HG03095 (cell line): ENCODE results near the gene ZNF710.
A peak's percentile ranks its signal among the peaks of the same experiment; 100 is the strongest.
"Not testable (repeated sequence)": the region's sequence is repeated elsewhere in the genome, so short reads cannot be mapped to it uniquely, and the experiment has no call there.

Experiments
- ATAC-seq: cut with Tn5 transposase; IDR thresholded peaks from one replicate; pipeline ENCODE4 v1.9.1; 2021; ENCODE audit warnings: moderate library complexity; ENCODE audit not compliant: unreplicated experiment

The ZNF710 gene

DNA sequence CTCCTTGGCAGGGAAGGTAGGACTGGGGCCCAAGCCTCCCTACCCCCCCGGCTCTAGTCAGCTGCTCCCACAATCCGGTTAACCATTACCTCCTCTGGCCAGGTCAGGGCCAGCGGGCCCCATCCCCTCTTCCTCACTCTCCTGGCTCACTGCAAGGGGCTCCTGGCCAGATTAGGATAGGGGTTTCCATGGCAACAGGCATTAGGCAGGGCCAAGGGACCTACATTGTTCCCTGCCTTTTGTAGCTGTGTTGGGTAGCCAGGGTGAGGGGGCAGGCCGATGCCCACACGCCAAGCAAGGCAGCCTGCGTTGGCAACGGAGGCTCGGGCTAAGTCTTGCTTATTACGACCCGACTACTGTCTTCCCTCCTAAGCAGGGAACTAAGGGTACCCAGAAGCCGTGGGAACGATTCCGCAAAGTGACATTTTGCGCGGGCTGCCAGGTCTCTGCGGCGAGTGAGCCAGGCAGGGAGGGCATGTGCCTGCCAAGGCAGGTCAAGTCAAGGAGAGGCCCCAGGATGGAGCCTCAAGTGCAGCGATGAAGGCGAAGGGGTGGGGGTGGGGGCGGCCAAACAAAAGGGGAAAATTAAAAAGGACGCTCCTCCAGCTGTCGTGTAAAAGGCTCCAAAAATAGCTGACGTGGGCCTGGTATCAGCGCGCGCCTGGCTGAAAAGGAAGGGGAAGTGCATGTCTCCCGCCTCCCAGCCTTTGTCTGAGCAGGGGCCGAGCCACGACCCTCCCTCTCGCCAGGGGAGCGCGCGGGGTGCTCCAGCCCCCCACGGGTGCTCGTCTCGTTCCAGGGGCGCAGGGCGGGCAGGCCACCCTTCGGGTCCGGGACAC, 100.2 kb downstream of the ZNF710 start:
- no peak for ATAC-seq

DNA sequence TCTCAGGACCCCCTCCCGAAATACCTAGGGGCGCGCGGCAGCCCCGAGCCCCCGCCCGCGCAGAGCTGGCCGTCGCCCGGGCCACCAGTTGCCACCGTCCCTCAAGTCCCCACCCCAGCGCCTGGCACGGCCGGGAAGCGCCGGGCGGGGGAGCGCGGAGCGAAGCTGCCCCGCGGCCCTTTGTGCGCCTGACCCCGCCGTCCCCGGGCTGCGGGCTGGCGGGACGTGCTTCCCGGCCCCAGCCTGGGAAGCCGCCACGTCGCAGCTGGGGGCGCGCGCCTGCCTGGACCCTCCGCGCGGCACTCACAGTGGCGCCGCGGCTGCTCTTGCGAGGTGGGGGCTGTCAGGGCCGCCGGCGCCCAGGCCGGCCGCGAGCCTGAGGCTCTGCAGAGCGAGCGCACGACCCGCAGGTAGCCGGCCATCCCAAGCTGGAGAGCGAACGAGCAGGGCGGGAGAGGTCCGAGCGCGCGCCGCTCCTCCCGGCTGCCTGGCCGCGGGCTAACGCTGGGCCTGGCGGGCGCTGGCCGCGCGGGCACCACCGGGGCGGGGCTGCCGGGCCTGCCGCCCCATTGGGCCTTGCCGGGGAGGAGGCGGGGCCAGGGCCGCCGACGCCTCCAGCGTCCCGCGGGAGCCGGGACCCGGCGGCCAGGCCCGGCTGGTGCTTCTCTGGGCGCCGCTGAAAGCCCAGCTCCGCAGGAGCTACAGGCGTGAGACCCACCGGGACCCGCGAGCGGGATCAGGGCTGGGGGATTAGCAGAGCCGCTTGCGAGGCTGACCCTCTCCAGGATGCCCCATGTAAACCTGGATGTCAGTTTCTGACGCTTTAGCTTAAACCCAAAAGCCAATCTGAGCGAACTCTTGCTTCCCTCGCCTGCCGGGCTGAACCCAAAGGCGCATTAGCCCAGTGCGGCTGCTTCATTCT, 101.1 kb downstream of the ZNF710 start, which contains the start of gene IDH2:
Gene IDH2 (minus strand): TSS at position 500 of the 922 bp plus-strand sequence. CDS start 78 bp downstream, at position 422.
- ATAC-seq: peak; percentile 60

DNA sequence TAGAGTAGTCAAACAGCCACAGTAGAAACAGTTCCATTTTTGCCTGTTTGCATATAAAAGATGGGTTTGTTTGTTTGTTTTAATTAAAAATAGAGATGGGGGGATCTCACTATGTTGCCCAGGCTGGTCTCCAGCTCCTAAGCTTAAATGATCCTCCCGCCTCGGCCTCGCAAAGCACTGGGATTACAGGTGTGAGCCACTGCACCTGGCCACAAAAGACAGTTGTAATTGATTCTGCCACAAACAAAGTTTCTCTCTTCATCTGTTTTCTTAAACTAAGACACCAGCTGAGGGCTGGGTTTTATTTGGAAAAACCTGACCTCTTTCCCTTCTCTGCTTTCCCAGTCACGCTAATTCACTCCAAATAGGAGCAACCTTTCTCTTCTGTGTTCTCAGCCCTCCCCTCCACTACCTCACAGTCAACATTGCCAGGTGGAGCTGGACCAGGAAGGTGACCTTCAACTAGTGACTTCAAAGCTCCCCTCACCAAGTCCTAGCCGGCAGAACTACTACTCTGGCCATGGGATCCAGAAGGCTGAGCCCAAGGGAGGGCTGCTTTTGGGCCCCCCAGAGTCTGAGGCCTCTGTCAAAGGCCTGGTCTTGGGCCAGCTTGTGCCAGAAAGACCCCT, 102.7 kb downstream of the ZNF710 start:
- ATAC-seq: no peak

DNA sequence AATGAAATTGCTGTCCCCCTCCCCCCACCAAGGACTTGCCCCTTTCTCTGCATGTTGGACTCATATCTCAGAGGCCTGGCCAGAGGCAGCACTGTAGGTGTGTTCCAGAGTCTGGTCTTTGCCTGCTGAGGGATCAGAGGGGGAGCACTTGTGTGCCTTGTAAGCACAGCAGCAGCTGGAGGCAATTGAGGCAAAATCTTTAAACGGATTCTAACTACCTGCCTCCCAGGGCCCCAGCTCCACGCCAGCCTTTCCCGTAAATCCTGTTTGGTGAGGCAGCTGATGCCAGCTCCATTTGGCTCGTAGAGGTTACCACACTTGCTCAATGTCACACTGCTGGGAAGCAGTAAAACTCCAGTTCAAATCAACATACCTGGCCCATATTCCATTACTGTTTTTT, 103.4 kb downstream of the ZNF710 start:
- ATAC-seq: no peak

DNA sequence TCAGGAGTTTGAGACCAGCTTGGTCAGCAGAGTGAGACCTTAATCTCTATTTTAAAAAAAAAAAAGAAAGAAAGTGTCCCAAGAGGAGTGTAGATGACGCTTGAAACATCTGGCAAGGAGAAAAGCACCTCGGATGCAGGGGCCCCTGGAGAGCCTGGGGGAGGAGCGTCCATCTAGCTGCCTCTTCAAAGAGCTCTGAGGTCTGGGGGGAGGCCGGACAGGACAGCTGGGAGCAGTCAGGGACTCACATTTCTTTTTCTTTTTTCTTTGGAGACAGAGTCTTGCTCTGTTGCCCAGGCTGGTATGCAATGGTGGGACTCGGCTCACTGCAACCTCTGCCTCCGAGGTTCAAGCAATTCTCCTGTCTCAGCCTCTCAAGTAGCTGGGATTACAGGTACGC, 104.4 kb downstream of the ZNF710 start:
- ATAC-seq: no peak

DNA sequence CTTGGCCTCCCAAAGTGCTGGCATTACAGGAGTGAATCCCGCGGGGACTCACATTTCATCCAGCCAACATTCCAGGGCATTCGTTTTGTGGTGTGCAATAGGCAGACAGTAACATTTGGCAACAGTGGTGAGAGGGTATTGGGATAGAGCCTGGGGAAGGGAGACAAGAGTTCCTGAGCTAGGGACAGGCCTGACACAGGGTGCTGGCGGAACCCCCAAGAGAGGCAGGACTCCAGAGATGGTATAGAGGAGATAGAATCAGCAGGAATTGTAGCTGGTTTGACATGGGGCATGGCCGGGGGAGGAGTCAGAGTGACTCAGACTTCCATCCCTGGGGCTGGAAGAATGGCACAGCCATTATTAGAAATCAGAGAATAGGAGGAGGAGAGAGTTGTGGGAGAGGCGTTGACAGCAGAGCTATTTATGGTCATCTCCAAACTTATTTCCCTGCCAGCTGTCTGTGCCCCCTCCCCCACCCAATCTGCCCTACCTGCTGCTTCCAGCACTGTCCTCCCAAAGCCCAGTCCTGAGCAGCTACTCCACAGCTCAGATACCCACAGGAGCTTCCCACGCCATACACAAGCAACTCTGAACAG, 105.5 kb downstream of the ZNF710 start:
- no peak for ATAC-seq

DNA sequence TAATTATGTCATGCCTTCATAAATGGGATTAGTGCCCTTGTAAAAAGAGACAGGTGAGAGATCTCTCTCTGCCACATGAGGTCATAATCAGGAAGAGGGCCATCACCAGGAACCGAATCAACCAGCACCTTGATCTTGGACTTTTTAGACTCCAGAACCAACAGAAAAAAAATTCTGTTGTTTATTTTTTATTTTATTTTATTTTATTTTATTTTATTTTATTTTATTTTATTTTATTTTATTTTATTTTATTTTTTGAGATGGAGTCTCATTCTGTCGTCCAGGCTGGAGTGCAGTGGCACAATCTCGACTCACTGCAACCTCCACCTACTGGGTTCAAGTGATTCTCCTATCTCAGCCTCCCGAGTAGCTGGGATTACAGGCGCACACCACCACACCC, 106.9 kb downstream of the ZNF710 start:
- ATAC-seq: not testable (repeated sequence)

DNA sequence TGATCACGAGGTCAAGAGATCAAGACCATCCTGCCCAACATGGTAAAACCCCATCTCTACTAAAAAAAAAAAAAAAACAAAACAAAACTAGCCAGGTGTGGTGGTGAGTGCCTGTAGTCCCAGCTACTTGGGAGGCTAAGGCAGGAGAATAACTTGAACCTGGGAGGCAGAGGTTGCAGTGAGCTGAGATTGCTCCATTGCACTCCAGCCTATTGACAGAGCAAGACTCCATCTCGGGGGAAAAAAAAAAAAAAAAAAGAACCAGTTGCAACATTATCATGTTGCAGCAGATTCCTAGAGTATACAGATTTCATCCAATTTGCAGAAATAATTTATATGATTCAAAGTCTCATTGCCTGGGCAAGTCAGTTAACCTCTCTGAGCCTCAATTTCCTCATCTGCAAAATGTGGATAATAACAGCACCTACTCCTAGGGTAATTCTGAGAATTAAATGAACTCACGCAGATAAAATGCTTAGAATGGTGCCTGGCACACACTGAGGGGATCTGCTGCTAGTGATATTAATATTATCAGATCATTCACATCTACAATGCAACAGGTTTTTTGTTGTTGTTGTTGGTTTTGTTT, 108.1 kb downstream of the ZNF710 start:
- not testable (repeated sequence) for ATAC-seq

DNA sequence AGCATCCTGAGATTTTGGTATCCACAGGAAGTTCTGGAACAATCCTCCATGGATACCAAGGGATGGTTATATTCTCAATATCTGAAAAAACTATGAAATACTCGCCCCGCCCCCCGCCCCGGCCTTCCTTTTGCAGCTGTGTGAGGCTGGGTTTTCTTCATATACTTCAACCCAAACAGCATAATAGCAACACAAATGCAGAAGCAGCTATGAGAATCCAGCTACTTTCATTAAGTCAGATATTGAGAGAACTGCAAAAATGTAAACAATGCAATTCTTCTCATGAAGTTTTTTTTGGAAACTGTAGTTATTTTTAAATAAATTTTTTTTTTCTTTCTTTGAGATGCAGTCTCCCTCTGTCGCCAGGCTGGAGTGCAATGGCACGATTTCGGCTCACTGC, 112.0 kb downstream of the ZNF710 start:
- ATAC-seq: no peak

DNA sequence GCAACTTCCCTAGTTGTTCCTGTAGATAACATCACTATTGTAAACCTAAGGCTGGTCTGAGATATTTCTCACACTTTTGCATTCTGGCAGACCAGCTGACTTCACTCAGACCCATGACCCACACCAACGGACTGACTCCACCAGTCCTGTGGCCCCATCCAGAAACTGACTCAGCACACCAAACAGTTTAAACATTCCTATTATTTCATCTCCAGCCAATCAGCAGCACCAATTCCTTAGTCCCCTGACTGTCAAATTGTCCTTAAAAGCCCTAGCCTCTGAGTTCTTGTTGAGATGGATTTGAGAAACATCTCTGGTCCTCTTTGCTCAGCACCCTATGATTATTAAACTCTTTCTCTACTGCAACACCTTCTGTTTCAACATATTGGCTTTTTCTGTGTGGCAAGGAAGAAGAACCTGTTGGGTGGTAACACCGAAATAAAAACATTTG, 113.4 kb downstream of the ZNF710 start:
- no peak for ATAC-seq

DNA sequence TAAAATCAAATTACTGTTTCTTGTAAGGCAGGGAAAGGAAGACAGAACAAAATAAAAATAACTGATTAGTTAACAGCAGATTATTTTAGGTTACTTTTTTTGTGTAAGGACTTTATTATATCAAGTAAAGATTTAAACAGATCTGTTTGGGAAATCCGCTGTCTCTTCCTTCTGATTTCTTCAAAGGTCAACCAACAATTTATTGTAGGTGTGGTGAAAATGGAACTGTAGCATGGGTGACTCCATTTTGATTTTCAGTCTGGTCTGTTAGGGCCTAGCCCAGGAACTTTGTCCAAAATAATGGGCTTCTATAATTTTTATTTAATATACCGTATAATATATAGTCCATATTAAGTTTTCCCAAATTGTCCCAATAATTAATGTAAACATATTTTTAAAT, 114.7 kb downstream of the ZNF710 start:
- ATAC-seq: no peak

DNA sequence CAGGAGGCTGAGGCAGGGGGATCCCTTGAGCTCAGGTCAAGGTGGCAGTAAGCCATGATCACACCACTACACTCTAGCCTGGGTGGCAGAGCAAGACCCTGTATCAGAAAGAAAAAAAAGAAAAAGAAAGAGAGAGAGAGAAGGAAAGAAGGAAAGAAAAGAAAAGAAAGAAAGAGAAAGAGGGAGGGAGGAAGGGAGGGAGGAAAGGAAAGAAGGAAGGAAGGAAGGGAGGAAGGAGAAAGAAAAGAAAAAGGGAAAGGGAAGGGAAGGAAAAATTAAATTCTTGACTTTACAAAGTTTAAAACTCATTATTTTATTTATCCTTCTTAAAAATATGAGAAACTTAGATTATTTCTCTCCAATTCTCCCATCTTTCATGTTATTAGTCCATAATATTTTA, 118.2 kb downstream of the ZNF710 start:
- ATAC-seq: no peak

DNA sequence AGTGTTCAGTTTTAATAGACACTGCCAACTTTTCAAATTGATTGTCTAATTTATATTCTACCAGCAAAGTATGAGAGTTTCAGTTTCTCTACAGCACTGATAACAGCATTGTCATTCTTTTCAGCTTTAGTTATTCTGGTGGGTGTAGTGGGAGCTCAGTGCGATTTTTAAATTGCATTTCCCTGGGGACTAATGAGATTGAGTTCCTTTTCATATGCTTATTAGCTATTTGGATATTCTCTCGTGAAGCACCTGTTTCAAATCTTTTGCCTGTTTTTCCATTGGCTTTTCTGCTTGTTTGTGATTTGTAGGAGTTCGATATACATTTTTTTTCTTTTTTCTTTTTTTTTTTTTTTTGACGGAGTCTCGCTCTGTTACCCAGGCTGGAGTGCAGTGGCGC, 120.0 kb downstream of the ZNF710 start:
- ATAC-seq: no peak

DNA sequence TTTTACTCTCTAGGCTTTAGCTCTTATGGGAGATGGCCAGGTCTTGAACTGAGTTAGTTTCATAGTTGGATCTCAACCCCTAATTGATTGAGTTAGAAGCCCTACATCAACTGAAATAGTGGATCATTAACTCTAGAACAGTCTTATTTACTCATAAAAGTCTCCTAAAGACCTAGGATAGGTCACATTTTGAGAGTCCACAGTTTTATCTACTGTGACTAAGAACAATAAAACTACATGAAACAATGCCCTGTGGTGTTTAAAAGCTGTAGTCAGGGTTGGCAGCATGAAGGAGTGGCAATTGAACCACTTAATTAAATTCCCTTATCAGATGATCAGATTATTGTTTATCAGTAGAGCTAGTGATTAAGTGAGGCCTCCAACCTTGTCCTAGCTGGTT, 123.4 kb downstream of the ZNF710 start:
- no peak for ATAC-seq

DNA sequence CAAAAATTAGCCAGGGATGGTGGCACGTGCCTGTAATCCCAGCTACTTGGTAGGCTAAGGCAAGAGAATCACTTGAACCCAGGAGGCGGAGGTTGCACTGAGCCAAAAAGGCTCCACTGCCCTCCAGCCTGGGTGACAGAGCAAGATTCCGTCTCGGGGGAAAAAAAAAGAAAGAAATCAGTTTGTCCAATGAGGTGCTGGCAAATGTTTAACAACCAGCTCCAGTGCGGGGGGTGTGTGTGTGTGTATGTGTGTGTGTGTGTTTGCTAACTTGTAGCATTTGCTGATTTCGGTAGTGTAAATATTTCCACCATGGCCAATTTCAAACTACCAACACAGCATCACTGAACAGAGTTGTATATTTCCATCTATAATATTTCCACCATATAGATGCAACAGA, 124.9 kb downstream of the ZNF710 start:
- no peak for ATAC-seq

DNA sequence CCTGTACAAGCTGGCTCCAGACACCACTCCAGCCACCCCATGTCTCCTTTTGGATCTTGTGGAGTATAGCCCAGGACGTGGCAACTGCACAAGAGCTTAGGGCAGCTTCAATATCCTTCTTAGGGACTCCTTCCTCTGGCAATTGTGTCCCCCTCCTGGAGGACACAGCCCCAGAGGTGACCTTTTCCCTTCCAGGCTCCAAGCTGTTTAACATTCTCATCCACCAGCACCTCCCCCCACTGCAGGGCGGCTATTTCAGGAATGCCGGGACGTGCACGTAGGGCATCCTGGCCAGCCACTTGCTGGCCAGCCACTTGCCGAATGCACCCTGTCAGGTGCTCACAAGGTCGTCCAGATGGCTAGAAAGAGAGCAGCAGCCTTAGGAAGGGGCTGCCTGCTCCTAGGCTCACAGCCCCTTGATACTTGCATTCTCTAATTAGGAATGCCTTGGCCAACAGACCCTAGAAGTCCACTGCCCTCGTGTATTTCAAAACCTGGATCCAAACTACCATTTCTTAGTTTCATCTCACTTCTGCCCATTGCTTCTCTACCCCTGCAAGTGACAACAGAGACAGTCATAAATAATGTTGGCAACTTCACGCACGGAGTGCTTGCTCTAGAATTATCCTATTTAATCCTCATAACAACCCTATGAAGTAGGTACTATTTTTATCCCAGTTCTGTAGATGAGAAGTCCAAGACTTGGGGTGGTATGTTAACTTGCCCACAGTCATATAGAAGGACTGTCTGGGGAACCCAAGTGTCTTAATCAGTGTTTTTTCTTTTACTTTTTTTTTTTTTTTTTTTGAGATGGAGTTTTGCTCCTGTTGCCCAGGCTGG, 125.7 kb downstream of the ZNF710 start:
- no peak for ATAC-seq

DNA sequence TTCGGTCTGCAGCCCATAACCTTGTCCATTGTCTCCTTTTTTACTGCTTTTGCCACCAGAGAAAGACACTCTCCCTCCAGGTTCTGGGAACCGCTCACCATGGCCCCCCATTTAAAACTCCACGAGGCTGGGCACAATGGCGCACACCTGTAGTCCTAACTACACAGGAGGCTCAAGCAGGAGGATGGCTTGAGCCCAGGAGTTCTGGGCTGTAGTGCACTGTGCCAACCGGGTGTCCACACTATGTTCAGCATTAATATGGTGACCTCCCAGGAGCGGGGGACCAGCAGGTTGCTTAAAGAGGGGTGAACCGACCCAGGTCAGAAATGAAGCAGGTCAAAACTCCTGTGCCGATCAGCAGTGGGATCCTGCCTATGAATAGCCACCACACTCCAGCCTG, 129.2 kb downstream of the ZNF710 start:
- no peak for ATAC-seq
